ENCODE measurements around the gene TEX264. TPM values are rescaled to one million over a fixed set of nuclear protein-coding genes. Genes with fewer than 3 reads are reported as not detected.
A peak's percentile ranks its signal among the peaks of the same experiment; 100 is the strongest.

TEX264 gene
- total and polyA plus RNA-seq, 10 donors: 29.8 to 73.1 (median 53.9) TPM

DNA sequence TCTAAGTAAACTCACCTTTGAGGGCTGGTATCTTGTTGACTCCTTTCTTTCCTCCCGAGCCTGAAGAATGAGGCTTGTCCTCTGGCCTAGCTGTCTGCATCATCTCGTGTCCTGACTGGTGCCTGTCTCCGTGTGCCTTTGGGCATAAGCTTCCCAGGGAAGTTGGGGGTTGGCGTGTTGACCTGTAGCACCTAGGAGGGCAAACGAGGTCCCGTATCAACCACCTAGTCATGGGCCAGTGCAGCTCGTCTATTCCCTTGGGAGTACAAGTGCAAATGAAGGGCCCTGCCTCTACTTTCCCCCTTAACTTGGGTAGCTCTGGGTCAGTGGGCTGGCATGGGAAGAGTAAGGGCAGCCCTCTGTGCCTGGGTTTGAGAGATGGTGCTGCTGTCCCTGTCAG, 8.7 kb downstream of the TEX264 start:
- WGBS, 5 donors: 68 to 86% (median 81%) methylated on average over 7 of the region's 7 CpGs
- Histone ChIP-seq H3K4me1 (peaks cover 43 to 100% (median 81%) of the 10 kb centered on the region in 6 donors), H3K9me3 (no peaks in the 10 kb centered on the region), H3K4me3 (no peak overlapping the region), H3K27me3 (replicated peaks in 1 of 7) (no peaks in the 10 kb centered on the region), H3K36me3 (peaks cover 0 to 85% (median 9%) of the 10 kb centered on the region in 6 donors), H3K27ac (peak overlapping the region in 6 of 8 donors; percentile 29 to 84 (median 75))
- DNase-seq: peak; percentile 40
- intact Hi-C loops (cut with DNase I; ENCODE audit: low total_unique reads): loop anchor here (5.0 to 10.0 kb wide), 2 partner anchors 177 to 295 kb away; partner anchors contain the start of genes DCAF1 and MANF
- TF ChIP-seq, protein P1, sequence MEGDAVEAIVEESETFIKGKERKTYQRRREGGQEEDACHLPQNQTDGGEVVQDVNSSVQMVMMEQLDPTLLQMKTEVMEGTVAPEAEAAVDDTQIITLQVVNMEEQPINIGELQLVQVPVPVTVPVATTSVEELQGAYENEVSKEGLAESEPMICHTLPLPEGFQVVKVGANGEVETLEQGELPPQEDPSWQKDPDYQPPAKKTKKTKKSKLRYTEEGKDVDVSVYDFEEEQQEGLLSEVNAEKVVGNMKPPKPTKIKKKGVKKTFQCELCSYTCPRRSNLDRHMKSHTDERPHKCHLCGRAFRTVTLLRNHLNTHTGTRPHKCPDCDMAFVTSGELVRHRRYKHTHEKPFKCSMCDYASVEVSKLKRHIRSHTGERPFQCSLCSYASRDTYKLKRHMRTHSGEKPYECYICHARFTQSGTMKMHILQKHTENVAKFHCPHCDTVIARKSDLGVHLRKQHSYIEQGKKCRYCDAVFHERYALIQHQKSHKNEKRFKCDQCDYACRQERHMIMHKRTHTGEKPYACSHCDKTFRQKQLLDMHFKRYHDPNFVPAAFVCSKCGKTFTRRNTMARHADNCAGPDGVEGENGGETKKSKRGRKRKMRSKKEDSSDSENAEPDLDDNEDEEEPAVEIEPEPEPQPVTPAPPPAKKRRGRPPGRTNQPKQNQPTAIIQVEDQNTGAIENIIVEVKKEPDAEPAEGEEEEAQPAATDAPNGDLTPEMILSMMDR (IDR thresholded peaks at IDR 0.05 in 8 of 11, conservative IDR thresholded peaks at IDR 0.05 in 3 of 11): no peak
- no peak for TF ChIP-seq POLR2A (IDR thresholded peaks at IDR 0.05)
- no peak for TF ChIP-seq POLR2AphosphoS5 (IDR thresholded peaks at IDR 0.05)

DNA sequence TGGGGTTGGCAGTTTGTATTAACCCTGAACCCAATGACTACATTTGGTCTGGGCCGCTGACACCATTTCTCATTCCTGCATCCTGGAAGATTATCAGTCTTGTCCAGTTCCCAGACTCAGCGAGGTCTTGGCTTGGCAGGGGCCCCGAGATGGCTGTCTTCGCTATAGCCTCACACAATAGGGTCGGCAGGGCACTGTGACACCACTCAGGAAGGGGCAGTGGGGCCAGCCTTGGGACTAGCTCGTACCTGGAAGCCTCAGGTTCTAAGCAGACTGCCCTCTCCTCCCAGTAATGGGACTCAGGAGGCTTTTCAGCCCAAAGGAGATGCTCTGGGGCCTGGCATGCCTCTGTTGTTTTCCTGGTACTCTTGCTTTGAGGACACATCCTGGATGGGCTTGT, 9.1 kb downstream of the TEX264 start:
- no peak overlapping the region for H3K4me3 ChIP-seq
- intact Hi-C loops (cut with DNase I; ENCODE audit: low total_unique reads): loop anchor here (5.0 kb wide), 1 partner anchor 178 kb away; the partner anchor contains the start of gene DCAF1
- H3K9me3 ChIP-seq: no peaks in the 10 kb centered on the region
- H3K4me1 ChIP-seq: peaks cover 47 to 100% (median 84%) of the 10 kb centered on the region in 6 donors
- H3K27ac ChIP-seq: peak overlapping the region in 7 of 8 donors; percentile 41 to 84 (median 74)
- H3K27me3 ChIP-seq (replicated peaks in 1 of 7): no peaks in the 10 kb centered on the region
- 73 to 100% (median 85%) methylated on average over 1 to 6 of the region's 6 CpGs for WGBS, 5 donors
- peaks cover 0 to 85% (median 11%) of the 10 kb centered on the region in 6 donors for H3K36me3 ChIP-seq
- DNase-seq: peak; percentile 72
- TF ChIP-seq POLR2A (IDR thresholded peaks at IDR 0.05) (no peak), POLR2AphosphoS5 (IDR thresholded peaks at IDR 0.05) (no peak)
- TF ChIP-seq, protein P1 (IDR thresholded peaks at IDR 0.05 in 8 of 11, conservative IDR thresholded peaks at IDR 0.05 in 3 of 11): no peak

DNA sequence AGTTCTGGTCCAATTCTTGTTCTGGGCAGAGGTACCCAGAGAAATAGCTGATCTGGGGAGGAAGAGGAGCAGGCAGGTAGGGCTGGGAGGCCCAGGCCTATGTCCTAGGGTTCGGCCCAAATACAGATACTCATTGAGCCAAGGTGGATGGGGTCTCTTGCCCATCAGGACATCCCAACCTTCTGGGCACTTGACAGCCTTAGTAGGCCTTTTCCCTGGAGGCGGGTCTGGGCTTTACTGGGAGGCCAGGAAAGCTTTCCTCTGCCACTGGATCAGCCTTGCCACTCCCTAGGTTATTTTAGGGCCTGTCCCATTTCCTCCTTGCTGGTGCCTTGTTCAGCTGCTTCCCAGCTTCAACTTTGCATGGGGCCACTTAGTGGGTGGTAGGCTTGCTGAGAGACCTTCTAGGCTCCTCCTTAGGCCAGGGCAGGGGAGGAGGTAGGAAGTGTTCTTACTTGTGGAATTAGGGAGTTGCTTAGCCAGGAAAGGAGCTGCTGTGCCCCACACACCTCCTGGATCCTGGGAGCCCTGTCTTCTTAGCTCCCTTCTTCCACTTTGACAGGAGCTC, 9.7 kb downstream of the TEX264 start:
- intact Hi-C loops (cut with DNase I; ENCODE audit: low total_unique reads): loop anchor here (5.0 kb wide), 1 partner anchor 178 kb away; the partner anchor contains the start of gene DCAF1
- 83 to 96% (median 90%) methylated on average over 2 of the region's 2 CpGs for WGBS, 5 donors
- H3K4me1 ChIP-seq: peaks cover 50 to 100% (median 86%) of the 10 kb centered on the region in 6 donors
- no peaks in the 10 kb centered on the region for H3K27me3 ChIP-seq (replicated peaks in 1 of 7)
- DNase-seq: peak; percentile 54
- TF ChIP-seq, protein P1 (IDR thresholded peaks at IDR 0.05 in 8 of 11, conservative IDR thresholded peaks at IDR 0.05 in 3 of 11): no peak
- TF ChIP-seq POLR2A (IDR thresholded peaks at IDR 0.05): no peak
- no peak for TF ChIP-seq POLR2AphosphoS5 (IDR thresholded peaks at IDR 0.05)
- H3K4me3 ChIP-seq: no peak overlapping the region
- H3K27ac ChIP-seq: peak overlapping the region; percentile 41 to 84 (median 74)
- no peaks in the 10 kb centered on the region for H3K9me3 ChIP-seq
- peaks cover 0 to 85% (median 12%) of the 10 kb centered on the region in 6 donors for H3K36me3 ChIP-seq

DNA sequence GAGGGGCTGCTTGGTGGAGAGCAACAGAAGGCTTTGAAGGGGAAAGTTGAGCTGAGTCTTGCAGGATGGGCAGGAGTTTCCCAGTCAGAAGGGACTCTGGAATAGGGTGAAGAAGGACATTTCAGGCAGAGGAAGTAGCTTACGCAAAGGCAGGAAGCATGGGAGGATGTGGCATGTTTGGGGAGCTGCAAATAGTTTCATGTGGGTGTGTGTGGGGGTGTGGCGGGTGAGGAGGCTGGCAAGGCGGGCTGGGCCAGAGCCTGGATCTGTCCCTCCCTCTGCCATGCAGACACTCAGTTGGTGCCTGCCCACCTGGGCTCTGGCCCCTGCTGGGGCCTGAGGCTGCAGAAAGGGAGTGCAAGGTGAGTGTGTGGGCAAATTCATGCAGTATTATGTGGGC, 10.4 kb downstream of the TEX264 start:
- WGBS, 5 donors: 0 to 6% (median 4%) methylated on average over 3 of the region's 3 CpGs
- H3K27ac ChIP-seq: peak overlapping the region; percentile 41 to 84 (median 74)
- H3K27me3 ChIP-seq (replicated peaks in 1 of 7): no peaks in the 10 kb centered on the region
- intact Hi-C loops (cut with DNase I; ENCODE audit: low total_unique reads): loop anchor here (5.0 kb wide), 1 partner anchor 179 kb away; the partner anchor contains the start of gene DCAF1
- peaks cover 56 to 100% (median 90%) of the 10 kb centered on the region in 6 donors for H3K4me1 ChIP-seq
- H3K36me3 ChIP-seq: peaks cover 0 to 83% (median 12%) of the 10 kb centered on the region in 6 donors
- TF ChIP-seq, protein P1 (IDR thresholded peaks at IDR 0.05 in 8 of 11, conservative IDR thresholded peaks at IDR 0.05 in 3 of 11): no peak
- TF ChIP-seq POLR2AphosphoS5 (IDR thresholded peaks at IDR 0.05) (peak; percentile 30 to 69 (median 65)), POLR2A (IDR thresholded peaks at IDR 0.05) (no peak)
- no peaks in the 10 kb centered on the region for H3K9me3 ChIP-seq
- H3K4me3 ChIP-seq: peak overlapping the region in 4 of 8 donors; percentile 10 to 46 (median 10)
- DNase-seq: peak; percentile 90
